GM23338 (cell line): Measurements from ENCODE around the gene MXRA8.

Experiments
- EZH2phosphoT487 ChIP-seq: fragments of 200-600 bp; sonication (generic); IDR thresholded peaks from one replicate; pipeline ENCODE4 v1.8.1; 2018; ENCODE audit warnings: antibody characterized with exemption; ENCODE audit not compliant: unreplicated experiment
- POLR2AphosphoS5 ChIP-seq: IDR thresholded peaks from 2 replicates; pipeline ENCODE4 v1.6.1; 2016; ENCODE audit warnings: antibody characterized with exemption, low read depth
- TF ChIP-seq, protein P1 (sequence below), 2 experiments: fragments of 200-600 bp in 1 of 2; sonication (generic) in 1 of 2; conservative IDR thresholded peaks; 2 replicates each; pipeline versions ENCODE4 v1.5.1 to v1.6.1; 2016 to 2017; ENCODE audit warnings: antibody characterized with exemption in 2 of 2, low read depth in 2 of 2, mild to moderate bottlenecking in 2 of 2, moderate library complexity in 1 of 2

- TF ChIP-seq POLR2AphosphoS5 (no peak), EZH2phosphoT487 (no peak)
- TF ChIP-seq, protein P1, sequence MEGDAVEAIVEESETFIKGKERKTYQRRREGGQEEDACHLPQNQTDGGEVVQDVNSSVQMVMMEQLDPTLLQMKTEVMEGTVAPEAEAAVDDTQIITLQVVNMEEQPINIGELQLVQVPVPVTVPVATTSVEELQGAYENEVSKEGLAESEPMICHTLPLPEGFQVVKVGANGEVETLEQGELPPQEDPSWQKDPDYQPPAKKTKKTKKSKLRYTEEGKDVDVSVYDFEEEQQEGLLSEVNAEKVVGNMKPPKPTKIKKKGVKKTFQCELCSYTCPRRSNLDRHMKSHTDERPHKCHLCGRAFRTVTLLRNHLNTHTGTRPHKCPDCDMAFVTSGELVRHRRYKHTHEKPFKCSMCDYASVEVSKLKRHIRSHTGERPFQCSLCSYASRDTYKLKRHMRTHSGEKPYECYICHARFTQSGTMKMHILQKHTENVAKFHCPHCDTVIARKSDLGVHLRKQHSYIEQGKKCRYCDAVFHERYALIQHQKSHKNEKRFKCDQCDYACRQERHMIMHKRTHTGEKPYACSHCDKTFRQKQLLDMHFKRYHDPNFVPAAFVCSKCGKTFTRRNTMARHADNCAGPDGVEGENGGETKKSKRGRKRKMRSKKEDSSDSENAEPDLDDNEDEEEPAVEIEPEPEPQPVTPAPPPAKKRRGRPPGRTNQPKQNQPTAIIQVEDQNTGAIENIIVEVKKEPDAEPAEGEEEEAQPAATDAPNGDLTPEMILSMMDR (conservative IDR thresholded peaks at IDR 0.05; ENCODE audit: low read depth in 2 of 2) = no peak
These were observed 46.9 kb downstream of the MXRA8 start for GRCh38 chr1:1311107-1312104.
